Activated naive CD4-positive, alpha-beta T cell treated with anti-CD3 and anti-CD28 coated beads, Interleukin-2, amount 50 U/mL, for 24 hours (primary cell): ENCODE data around the gene PQBP1.
"Not testable (repeated sequence)": the region's sequence is repeated elsewhere in the genome, so short reads cannot be mapped to it uniquely, and the experiment has no call there.

ENCODE experiments used
- H3K27ac Mint-ChIP-seq: one replicate; pipeline ENCODE4 v1.8.0; 2021; ENCODE audit warnings: mild to moderate bottlenecking, mixed read lengths
- H3K27me3 Mint-ChIP-seq: one replicate; pipeline ENCODE4 v1.8.0; 2021; ENCODE audit warnings: mixed read lengths
- H3K36me3 Mint-ChIP-seq: one replicate; pipeline ENCODE4 v1.8.0; 2021; ENCODE audit warnings: mixed read lengths
- H3K4me1 Mint-ChIP-seq: one replicate; pipeline ENCODE4 v1.8.0; 2021; ENCODE audit warnings: mixed read lengths
- H3K4me3 Mint-ChIP-seq: one replicate; pipeline ENCODE4 v1.8.0; 2021; ENCODE audit warnings: mild to moderate bottlenecking, mixed read lengths
- H3K9me3 Mint-ChIP-seq: one replicate; pipeline ENCODE4 v1.8.0; 2021; ENCODE audit warnings: mixed read lengths

PQBP1 gene

GRCh38 chrX:48897625-48898306 lies at the start of gene PQBP1, which contains the start of gene TIMM17B:
Gene PQBP1 (plus strand): TSS chrX:48897930. CDS start chrX:48898510, 580 bp downstream.
Gene TIMM17B (minus strand): TSS chrX:48897768. CDS start chrX:48897749, 19 bp downstream.
- Mint-ChIP-seq H3K36me3 (peaks cover 4% of the 10 kb centered on the region), H3K9me3 (no peaks in the 10 kb centered on the region), H3K27me3 (no peaks in the 10 kb centered on the region), H3K4me1 (peaks cover 11% of the 10 kb centered on the region), H3K27ac (peak within 1 kb of the TSS; percentile 99), H3K4me3 (peak within 1 kb of the TSS; percentile 93)

- no peaks in the 10 kb centered on the region for H3K27me3 Mint-ChIP-seq
- no peak overlapping the region for H3K27ac Mint-ChIP-seq
- H3K4me1 Mint-ChIP-seq, result peaks cover 7% of the 10 kb centered on the region
- H3K4me3 Mint-ChIP-seq, result no peak overlapping the region
- no peaks in the 10 kb centered on the region for H3K36me3 Mint-ChIP-seq
- no peaks in the 10 kb centered on the region for H3K9me3 Mint-ChIP-seq
Measured at GRCh38 chrX:48848847-48849246, 48.9 kb upstream of the PQBP1 start.

GRCh38 chrX:48852857-48853256 lies 44.9 kb upstream of the PQBP1 start:
- H3K27me3 Mint-ChIP-seq, result peaks cover 1% of the 10 kb centered on the region

GRCh38 chrX:48853494-48853893 lies 44.2 kb upstream of the PQBP1 start:
- H3K4me1 Mint-ChIP-seq, result peaks cover 14% of the 10 kb centered on the region
- H3K36me3 Mint-ChIP-seq, H3K27ac Mint-ChIP-seq, H3K4me3 Mint-ChIP-seq, H3K27me3 Mint-ChIP-seq, H3K9me3 Mint-ChIP-seq: not testable (repeated sequence)

More at GRCh38 chrX:48852857-48853256, 44.9 kb upstream of the PQBP1 start:
- H3K27ac Mint-ChIP-seq, result no peak overlapping the region
- no peaks in the 10 kb centered on the region for H3K36me3 Mint-ChIP-seq
- H3K4me3 Mint-ChIP-seq, result no peak overlapping the region
- no peaks in the 10 kb centered on the region for H3K9me3 Mint-ChIP-seq
- H3K4me1 Mint-ChIP-seq, result peaks cover 14% of the 10 kb centered on the region

- H3K4me1 Mint-ChIP-seq, H3K9me3 Mint-ChIP-seq, H3K4me3 Mint-ChIP-seq, H3K27ac Mint-ChIP-seq, H3K27me3 Mint-ChIP-seq, H3K36me3 Mint-ChIP-seq: not testable (repeated sequence)
Measured at GRCh38 chrX:48854121-48854804, 43.5 kb upstream of the PQBP1 start.

GRCh38 chrX:48854898-48855297 lies 42.8 kb upstream of the PQBP1 start:
- H3K4me3 Mint-ChIP-seq, result no peak overlapping the region
- peaks cover 7% of the 10 kb centered on the region for H3K4me1 Mint-ChIP-seq
- no peaks in the 10 kb centered on the region for H3K36me3 Mint-ChIP-seq
- peak overlapping the region; percentile 83 for H3K27ac Mint-ChIP-seq
- no peaks in the 10 kb centered on the region for H3K9me3 Mint-ChIP-seq
- H3K27me3 Mint-ChIP-seq, result peaks cover 1% of the 10 kb centered on the region

GRCh38 chrX:48864210-48864609 lies 33.5 kb upstream of the PQBP1 start:
- no peaks in the 10 kb centered on the region for H3K27me3 Mint-ChIP-seq

GRCh38 chrX:48872017-48872416 lies 25.7 kb upstream of the PQBP1 start:
- H3K9me3 Mint-ChIP-seq, H3K27me3 Mint-ChIP-seq, H3K36me3 Mint-ChIP-seq, H3K27ac Mint-ChIP-seq, H3K4me3 Mint-ChIP-seq, H3K4me1 Mint-ChIP-seq: not testable (repeated sequence)

More at GRCh38 chrX:48864210-48864609, 33.5 kb upstream of the PQBP1 start:
- H3K27ac Mint-ChIP-seq, result no peak overlapping the region
- H3K4me1 Mint-ChIP-seq, result no peaks in the 10 kb centered on the region
- H3K9me3 Mint-ChIP-seq, result no peaks in the 10 kb centered on the region
- no peaks in the 10 kb centered on the region for H3K36me3 Mint-ChIP-seq
- H3K4me3 Mint-ChIP-seq, result no peak overlapping the region

GRCh38 chrX:48876944-48877343 lies 20.8 kb upstream of the PQBP1 start:
- not testable (repeated sequence) for H3K36me3 Mint-ChIP-seq, H3K4me3 Mint-ChIP-seq, H3K27me3 Mint-ChIP-seq, H3K27ac Mint-ChIP-seq, H3K9me3 Mint-ChIP-seq, H3K4me1 Mint-ChIP-seq

GRCh38 chrX:48883729-48884128 lies 14.0 kb upstream of the PQBP1 start:
- H3K36me3 Mint-ChIP-seq, result peaks cover 2% of the 10 kb centered on the region
- H3K27ac Mint-ChIP-seq, result no peak overlapping the region
- no peak overlapping the region for H3K4me3 Mint-ChIP-seq
- no peaks in the 10 kb centered on the region for H3K4me1 Mint-ChIP-seq
- no peaks in the 10 kb centered on the region for H3K9me3 Mint-ChIP-seq
- H3K27me3 Mint-ChIP-seq, result no peaks in the 10 kb centered on the region

- H3K9me3 Mint-ChIP-seq, H3K27ac Mint-ChIP-seq: not testable (repeated sequence)
Measured at GRCh38 chrX:48886586-48886985, 11.1 kb upstream of the PQBP1 start.

GRCh38 chrX:48890296-48890925 lies 7.3 kb upstream of the PQBP1 start:
- H3K27me3 Mint-ChIP-seq, result no peaks in the 10 kb centered on the region
- no peaks in the 10 kb centered on the region for H3K9me3 Mint-ChIP-seq
- H3K4me3 Mint-ChIP-seq, result peak overlapping the region; percentile 87
- H3K4me1 Mint-ChIP-seq, result peaks cover 19% of the 10 kb centered on the region
- peak overlapping the region; percentile 79 for H3K27ac Mint-ChIP-seq
- no peaks in the 10 kb centered on the region for H3K36me3 Mint-ChIP-seq

More at GRCh38 chrX:48886586-48886985, 11.1 kb upstream of the PQBP1 start:
- H3K27me3 Mint-ChIP-seq, H3K4me1 Mint-ChIP-seq, H3K36me3 Mint-ChIP-seq, H3K4me3 Mint-ChIP-seq: not testable (repeated sequence)

GRCh38 chrX:48890934-48891401 lies 6.8 kb upstream of the PQBP1 start:
- Mint-ChIP-seq H3K4me3 (peak overlapping the region; percentile 87), H3K36me3 (no peaks in the 10 kb centered on the region), H3K9me3 (no peaks in the 10 kb centered on the region), H3K27me3 (no peaks in the 10 kb centered on the region), H3K27ac (peak overlapping the region; percentile 79), H3K4me1 (peaks cover 23% of the 10 kb centered on the region)

- Mint-ChIP-seq H3K9me3 (no peaks in the 10 kb centered on the region), H3K36me3 (no peaks in the 10 kb centered on the region), H3K27ac (peak overlapping the region; percentile 4), H3K27me3 (no peaks in the 10 kb centered on the region), H3K4me3 (peak overlapping the region; percentile 71), H3K4me1 (peaks cover 23% of the 10 kb centered on the region)
Measured at GRCh38 chrX:48891402-48892288, 6.1 kb upstream of the PQBP1 start.

- no peaks in the 10 kb centered on the region for H3K36me3 Mint-ChIP-seq
- peak overlapping the region; percentile 36 for H3K4me3 Mint-ChIP-seq
- H3K9me3 Mint-ChIP-seq, result no peaks in the 10 kb centered on the region
- H3K27ac Mint-ChIP-seq, result peak overlapping the region; percentile 75
- H3K4me1 Mint-ChIP-seq, result peaks cover 23% of the 10 kb centered on the region
- no peaks in the 10 kb centered on the region for H3K27me3 Mint-ChIP-seq
Measured at GRCh38 chrX:48892896-48893295, 4.8 kb upstream of the PQBP1 start.
